Measurements from ENCODE around the gene ZNF646.

Gene ZNF646

GRCh38 chr16:31073970-31074813, at the start of gene ZNF646, which contains the start of gene ZNF668:
Gene ZNF646 (plus strand): TSS chr16:31074422. CDS start chr16:31076325, 1,903 bp downstream.
Gene ZNF668 (minus strand): TSS chr16:31074240. CDS start chr16:31064459, 9,781 bp downstream.
- DNase-seq (ENCODE audit: low read depth), result peak; percentile 94

- DNase-seq (ENCODE audit: low read depth), result no peak
These were observed 48.9 kb upstream of the ZNF646 start for GRCh38 chr16:31025339-31025738.

GRCh38 chr16:31029272-31029671, 45.0 kb upstream of the ZNF646 start:
- DNase-seq (ENCODE audit: low read depth), result no peak

- DNase-seq (ENCODE audit: low read depth), result no peak
These were observed 42.9 kb upstream of the ZNF646 start for GRCh38 chr16:31031276-31031675.

- DNase-seq (ENCODE audit: low read depth), result peak; percentile 95
These were observed 41.2 kb upstream of the ZNF646 start, which contains the start of gene STX4 for GRCh38 chr16:31032736-31033708. Gene STX4 (plus strand): TSS chr16:31033558. CDS start chr16:31033806, 248 bp downstream.

- peak; percentile 78 for DNase-seq (ENCODE audit: low read depth)
These were observed 40.3 kb upstream of the ZNF646 start for GRCh38 chr16:31033709-31034492.

GRCh38 chr16:31036691-31037090, 37.5 kb upstream of the ZNF646 start:
- no peak for DNase-seq (ENCODE audit: low read depth)

- DNase-seq (ENCODE audit: low read depth), result no peak
These were observed 35.2 kb upstream of the ZNF646 start for GRCh38 chr16:31038993-31039392.

- no peak for DNase-seq (ENCODE audit: low read depth)
These were observed 31.4 kb upstream of the ZNF646 start for GRCh38 chr16:31042866-31043265.

- no peak for DNase-seq (ENCODE audit: low read depth)
These were observed 30.9 kb upstream of the ZNF646 start for GRCh38 chr16:31043352-31043751.

GRCh38 chr16:31043898-31044481, 30.2 kb upstream of the ZNF646 start:
- no peak for DNase-seq (ENCODE audit: low read depth)

- DNase-seq (ENCODE audit: low read depth), result no peak
These were observed 23.8 kb upstream of the ZNF646 start for GRCh38 chr16:31050280-31051030.

GRCh38 chr16:31052114-31052513, 22.1 kb upstream of the ZNF646 start:
- no peak for DNase-seq (ENCODE audit: low read depth)

GRCh38 chr16:31055613-31056012, 18.6 kb upstream of the ZNF646 start:
- DNase-seq (ENCODE audit: low read depth), result no peak

- DNase-seq (ENCODE audit: low read depth), result no peak
These were observed 13.0 kb upstream of the ZNF646 start for GRCh38 chr16:31061126-31061812.

- DNase-seq (ENCODE audit: low read depth), result no peak
These were observed 12.3 kb upstream of the ZNF646 start for GRCh38 chr16:31061813-31062440.

- DNase-seq (ENCODE audit: low read depth), result no peak
These were observed 10.8 kb upstream of the ZNF646 start for GRCh38 chr16:31063495-31063842.

- peak; percentile 4 for DNase-seq (ENCODE audit: low read depth)
These were observed 10.2 kb upstream of the ZNF646 start for GRCh38 chr16:31063843-31064611.

Measured in activated T-helper 1 cell treated with Interleukin-2 at 50 U/mL for 16 hours (primary cell).